GM21723 (cell line): ENCODE results near the gene KCTD3.

Experiments
- ATAC-seq: cut with Tn5 transposase; IDR thresholded peaks from one replicate; pipeline ENCODE4 v1.9.1; 2021; ENCODE audit warnings: mild to moderate bottlenecking, moderate library complexity; ENCODE audit not compliant: unreplicated experiment

KCTD3 gene

GRCh38 chr1:215650446-215651149 is 83.5 kb downstream of the KCTD3 start:
- no peak for ATAC-seq

- no peak for ATAC-seq
These were observed 84.8 kb downstream of the KCTD3 start for GRCh38 chr1:215651867-215652266.

GRCh38 chr1:215652371-215652770 is 85.3 kb downstream of the KCTD3 start:
- no peak for ATAC-seq

GRCh38 chr1:215657047-215657446 is 89.9 kb downstream of the KCTD3 start:
- no peak for ATAC-seq

GRCh38 chr1:215660259-215660658 is 93.2 kb downstream of the KCTD3 start:
- ATAC-seq: no peak

GRCh38 chr1:215661033-215661432 is 93.9 kb downstream of the KCTD3 start:
- ATAC-seq: no peak

- no peak for ATAC-seq
These were observed 98.1 kb downstream of the KCTD3 start for GRCh38 chr1:215665215-215665614.

GRCh38 chr1:215667761-215668160 is 100.7 kb downstream of the KCTD3 start:
- ATAC-seq: no peak

GRCh38 chr1:215669806-215670491 is 102.8 kb downstream of the KCTD3 start:
- no peak for ATAC-seq
